Ishikawa (cell line): ENCODE data around the gene MRPS26.

Experiments used
- CEBPB ChIP-seq: IDR thresholded peaks from 2 replicates; pipeline ENCODE4 v1.6.1; 2012
- CREB1 ChIP-seq: IDR thresholded peaks from 2 replicates; pipeline ENCODE4 v1.6.1; 2012; ENCODE audit warnings: low read depth
- EGR1 ChIP-seq: IDR thresholded peaks from 2 replicates; pipeline ENCODE4 v1.6.1; 2012
- EP300 ChIP-seq: IDR thresholded peaks from 2 replicates; pipeline ENCODE4 v1.6.1; 2012; ENCODE audit warnings: borderline replicate concordance
- FOXM1 ChIP-seq: IDR thresholded peaks from 2 replicates; pipeline ENCODE4 v1.6.1; 2012; ENCODE audit warnings: low read depth, borderline replicate concordance
- MAX ChIP-seq: IDR thresholded peaks from 2 replicates; pipeline ENCODE4 v1.6.1; 2012
- NFIC ChIP-seq: IDR thresholded peaks from 2 replicates; pipeline ENCODE4 v1.6.1; 2012
- RAD21 ChIP-seq: IDR thresholded peaks from 2 replicates; pipeline ENCODE4 v1.6.1; 2012; ENCODE audit warnings: low read depth
- REST ChIP-seq: IDR thresholded peaks from 2 replicates; pipeline ENCODE4 v1.6.1; 2012; ENCODE audit warnings: low read depth, mild to moderate bottlenecking
- TAF1 ChIP-seq: IDR thresholded peaks from 2 replicates; pipeline ENCODE4 v1.6.1; 2012; ENCODE audit warnings: low read depth, mild to moderate bottlenecking
- TCF12 ChIP-seq: IDR thresholded peaks from 2 replicates; pipeline ENCODE4 v1.6.1; 2012; ENCODE audit warnings: low read depth
- TEAD4 ChIP-seq: IDR thresholded peaks from 2 replicates; pipeline ENCODE4 v1.6.1; 2012
- USF1 ChIP-seq: IDR thresholded peaks from 2 replicates; pipeline ENCODE4 v1.6.1; 2012
- YY1 ChIP-seq: IDR thresholded peaks from 2 replicates; pipeline ENCODE4 v1.6.1; 2012; ENCODE audit warnings: low read depth
- ZBTB7A ChIP-seq: IDR thresholded peaks from 2 replicates; pipeline ENCODE4 v1.6.1; 2012; ENCODE audit warnings: low read depth

Gene MRPS26

GRCh38 chr20:3014179-3014578 lies 31.7 kb upstream of the MRPS26 start:
- TF ChIP-seq CREB1 (no peak), TAF1 (no peak), EGR1 (no peak), FOXM1 (no peak), EP300 (no peak)

- no peak for TF ChIP-seq USF1
- TF ChIP-seq NFIC = no peak
- no peak for TF ChIP-seq TCF12
- no peak for TF ChIP-seq MAX
- no peak for TF ChIP-seq TAF1
- no peak for TF ChIP-seq EP300
- TF ChIP-seq CEBPB = no peak
- no peak for TF ChIP-seq YY1
- no peak for TF ChIP-seq REST
- no peak for TF ChIP-seq FOXM1
- no peak for TF ChIP-seq EGR1
- TF ChIP-seq ZBTB7A = no peak
These were observed 31.2 kb upstream of the MRPS26 start for GRCh38 chr20:3014662-3015061.

GRCh38 chr20:3021327-3021726 lies 24.5 kb upstream of the MRPS26 start:
- TF ChIP-seq REST (no peak), TCF12 (no peak), CEBPB (no peak), NFIC (no peak), EGR1 (no peak), TEAD4 (no peak), USF1 (no peak), ZBTB7A (no peak)

GRCh38 chr20:3021777-3022176 lies 24.1 kb upstream of the MRPS26 start:
- TF ChIP-seq EGR1 (no peak), ZBTB7A (no peak)

GRCh38 chr20:3027987-3028386 lies 17.9 kb upstream of the MRPS26 start:
- TF ChIP-seq ZBTB7A (no peak), EGR1 (no peak), NFIC (no peak), YY1 (no peak), TAF1 (no peak), CREB1 (no peak), TCF12 (no peak), USF1 (no peak), MAX (no peak), RAD21 (no peak), TEAD4 (no peak), EP300 (no peak), CEBPB (no peak), REST (no peak), FOXM1 (no peak)
